Measurements from ENCODE around the gene TIGAR. TPM values are rescaled to one million over a fixed set of nuclear protein-coding genes. Genes with fewer than 3 reads are reported as not detected.

Gene TIGAR
- total RNA-seq, 1 donor from 2014 or later: 15.4 TPM

DNA sequence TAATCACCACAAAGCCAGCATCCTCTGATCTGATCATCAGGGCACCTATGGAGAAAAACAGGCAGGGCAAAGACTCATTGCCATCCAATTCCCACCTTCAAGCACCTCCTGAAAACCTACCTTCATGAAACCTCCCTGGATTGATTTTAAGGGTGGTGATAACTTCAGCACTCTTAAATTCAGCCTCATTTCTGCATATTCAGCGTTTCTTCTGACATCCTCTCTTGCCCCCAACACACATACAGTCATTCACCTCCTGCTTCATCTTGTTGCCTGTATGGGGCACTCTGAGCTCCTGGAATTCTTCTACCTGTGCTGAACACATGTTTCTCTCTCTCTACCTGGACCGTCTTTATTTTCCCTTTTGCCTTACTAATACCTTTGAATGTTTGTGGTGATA, 51.6 kb downstream of the TIGAR start:
- H3K27me3 Mint-ChIP-seq (ENCODE audit: low read depth): peaks cover 14% of the 10 kb centered on the region
- H3K9me3 Mint-ChIP-seq: no peaks in the 10 kb centered on the region
- no peak overlapping the region for H3K4me3 Mint-ChIP-seq
- H3K36me3 Mint-ChIP-seq (ENCODE audit: low read depth): no peaks in the 10 kb centered on the region
- no peaks in the 10 kb centered on the region for H3K4me1 Mint-ChIP-seq
- TF ChIP-seq, protein P1, sequence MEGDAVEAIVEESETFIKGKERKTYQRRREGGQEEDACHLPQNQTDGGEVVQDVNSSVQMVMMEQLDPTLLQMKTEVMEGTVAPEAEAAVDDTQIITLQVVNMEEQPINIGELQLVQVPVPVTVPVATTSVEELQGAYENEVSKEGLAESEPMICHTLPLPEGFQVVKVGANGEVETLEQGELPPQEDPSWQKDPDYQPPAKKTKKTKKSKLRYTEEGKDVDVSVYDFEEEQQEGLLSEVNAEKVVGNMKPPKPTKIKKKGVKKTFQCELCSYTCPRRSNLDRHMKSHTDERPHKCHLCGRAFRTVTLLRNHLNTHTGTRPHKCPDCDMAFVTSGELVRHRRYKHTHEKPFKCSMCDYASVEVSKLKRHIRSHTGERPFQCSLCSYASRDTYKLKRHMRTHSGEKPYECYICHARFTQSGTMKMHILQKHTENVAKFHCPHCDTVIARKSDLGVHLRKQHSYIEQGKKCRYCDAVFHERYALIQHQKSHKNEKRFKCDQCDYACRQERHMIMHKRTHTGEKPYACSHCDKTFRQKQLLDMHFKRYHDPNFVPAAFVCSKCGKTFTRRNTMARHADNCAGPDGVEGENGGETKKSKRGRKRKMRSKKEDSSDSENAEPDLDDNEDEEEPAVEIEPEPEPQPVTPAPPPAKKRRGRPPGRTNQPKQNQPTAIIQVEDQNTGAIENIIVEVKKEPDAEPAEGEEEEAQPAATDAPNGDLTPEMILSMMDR (conservative IDR thresholded peaks at IDR 0.05): no peak
- DNase-seq (ENCODE audit: low read depth, low spot score): no peak
- H3K27ac Mint-ChIP-seq (ENCODE audit: unreplicated experiment): no peak overlapping the region

DNA sequence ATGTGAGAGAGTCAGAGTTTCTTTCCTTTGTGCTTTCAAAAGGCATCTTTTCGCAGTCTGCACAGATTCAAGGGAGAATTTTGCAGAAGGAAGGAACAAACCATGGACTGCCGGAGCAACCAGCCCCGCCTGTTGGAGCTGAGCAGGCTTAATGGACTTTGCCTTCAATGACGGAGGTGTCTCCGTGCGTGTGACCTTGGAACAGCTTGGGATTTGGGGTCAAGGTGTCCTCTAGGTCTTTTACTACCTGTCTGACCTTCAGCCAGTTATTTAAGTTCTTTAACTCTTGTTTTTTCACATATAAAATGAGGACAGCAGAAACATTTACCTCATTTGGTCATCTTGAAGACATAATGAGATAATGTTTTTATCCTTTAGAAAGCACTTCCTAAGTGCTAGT, 54.4 kb downstream of the TIGAR start:
- peaks cover 9% of the 10 kb centered on the region for H3K27me3 Mint-ChIP-seq (ENCODE audit: low read depth)
- no peak for DNase-seq (ENCODE audit: low read depth, low spot score)
- H3K9me3 Mint-ChIP-seq: no peaks in the 10 kb centered on the region
- H3K4me3 Mint-ChIP-seq: no peak overlapping the region
- TF ChIP-seq, protein P1 (conservative IDR thresholded peaks at IDR 0.05): no peak
- H3K4me1 Mint-ChIP-seq: peaks cover 10% of the 10 kb centered on the region
- no peaks in the 10 kb centered on the region for H3K36me3 Mint-ChIP-seq (ENCODE audit: low read depth)
- no peak overlapping the region for H3K27ac Mint-ChIP-seq (ENCODE audit: unreplicated experiment)

DNA sequence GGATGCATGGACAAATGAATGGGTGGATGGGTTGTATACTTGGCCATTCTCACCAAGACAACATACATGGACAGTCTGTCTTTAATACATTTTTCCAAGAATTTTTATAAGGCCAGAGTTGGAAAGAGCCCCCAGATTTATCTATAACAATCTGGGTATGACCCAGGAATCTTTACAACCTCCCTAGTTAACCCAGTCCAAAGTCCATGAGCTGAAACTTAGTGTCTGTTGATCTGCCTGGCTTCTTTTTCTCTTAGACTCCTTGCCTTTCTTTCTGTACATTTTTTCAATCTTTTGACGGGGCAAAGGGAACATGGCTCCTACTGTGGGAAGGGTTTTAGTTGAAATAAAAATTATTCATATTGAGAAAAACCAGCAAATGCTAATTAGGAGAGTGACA, 57.8 kb downstream of the TIGAR start:
- TF ChIP-seq, protein P1 (conservative IDR thresholded peaks at IDR 0.05): no peak
- peaks cover 10% of the 10 kb centered on the region for H3K4me1 Mint-ChIP-seq
- H3K27ac Mint-ChIP-seq (ENCODE audit: unreplicated experiment): no peak overlapping the region
- no peaks in the 10 kb centered on the region for H3K9me3 Mint-ChIP-seq
- no peaks in the 10 kb centered on the region for H3K36me3 Mint-ChIP-seq (ENCODE audit: low read depth)
- no peak overlapping the region for H3K4me3 Mint-ChIP-seq
- H3K27me3 Mint-ChIP-seq (ENCODE audit: low read depth): peaks cover 17% of the 10 kb centered on the region
- no peak for DNase-seq (ENCODE audit: low read depth, low spot score)

DNA sequence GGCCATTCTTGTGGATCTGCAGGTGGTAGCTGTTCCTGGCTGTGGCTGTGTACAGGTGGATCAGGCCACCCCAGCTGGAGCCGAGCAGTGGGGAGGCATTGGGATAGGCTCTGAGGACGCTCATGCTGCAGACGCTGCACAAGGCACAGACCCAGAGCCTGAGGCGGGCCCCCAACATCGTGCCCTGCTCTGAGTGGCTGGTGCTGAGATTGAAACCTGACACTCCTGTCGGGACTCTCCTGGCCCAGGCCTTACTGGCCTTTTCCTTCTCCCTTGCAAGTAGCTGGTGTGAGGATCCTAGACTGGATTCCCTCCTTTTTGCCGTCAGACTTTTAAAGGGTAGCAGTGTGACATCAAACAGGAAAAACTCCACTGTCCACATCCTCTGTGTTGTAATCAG, 58.4 kb downstream of the TIGAR start, which contains the start of gene FGF23:
Gene FGF23 (minus strand): TSS at position 308 of the 400 bp plus-strand sequence. CDS start 130 bp downstream, at position 178.
- Mint-ChIP-seq H3K27ac (ENCODE audit: unreplicated experiment) (no peak within 1 kb of the TSS), H3K4me1 (peaks cover 10% of the 10 kb centered on the region), H3K27me3 (ENCODE audit: low read depth) (peaks cover 14% of the 10 kb centered on the region), H3K36me3 (ENCODE audit: low read depth) (no peaks in the 10 kb centered on the region), H3K4me3 (no peak within 1 kb of the TSS), H3K9me3 (no peaks in the 10 kb centered on the region)
- TF ChIP-seq, protein P1 (conservative IDR thresholded peaks at IDR 0.05): no peak
- peak; percentile 33 for DNase-seq (ENCODE audit: low read depth, low spot score)

DNA sequence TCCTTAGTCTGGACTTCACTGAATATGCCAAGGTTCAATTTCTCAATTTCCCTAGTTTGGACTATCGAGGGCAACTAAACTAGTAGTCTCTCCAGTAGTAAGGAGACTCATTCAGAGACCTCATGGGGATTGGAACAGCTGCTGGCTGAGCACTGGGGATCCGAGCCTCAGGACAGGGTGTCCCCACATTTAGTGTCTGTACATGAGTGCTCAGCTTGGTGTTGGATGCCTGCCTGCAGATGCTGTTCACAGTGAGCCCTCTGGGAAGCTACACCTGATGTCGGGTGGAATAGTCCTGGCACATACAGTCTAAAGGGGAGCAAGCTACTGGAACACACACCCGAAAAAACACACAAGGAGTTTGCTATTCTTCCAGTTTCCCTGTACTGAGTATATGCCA, 59.3 kb downstream of the TIGAR start:
- H3K36me3 Mint-ChIP-seq (ENCODE audit: low read depth): no peaks in the 10 kb centered on the region
- H3K4me1 Mint-ChIP-seq: peaks cover 10% of the 10 kb centered on the region
- TF ChIP-seq, protein P1 (conservative IDR thresholded peaks at IDR 0.05): no peak
- no peak overlapping the region for H3K4me3 Mint-ChIP-seq
- no peak overlapping the region for H3K27ac Mint-ChIP-seq (ENCODE audit: unreplicated experiment)
- peaks cover 12% of the 10 kb centered on the region for H3K27me3 Mint-ChIP-seq (ENCODE audit: low read depth)
- H3K9me3 Mint-ChIP-seq: no peaks in the 10 kb centered on the region
- DNase-seq (ENCODE audit: low read depth, low spot score): no peak

All from neural crest cell (in vitro differentiated cells).